Activated CD8-positive, alpha-beta T cell treated with anti-CD3 and anti-CD28 coated beads for 36 hours (primary cell): ENCODE data around the gene MIOX. TPM values are rescaled to one million over a fixed set of nuclear protein-coding genes. Genes with fewer than 3 reads are reported as not detected.

Experiments
- ATAC-seq: fragments of 200-7000 bp; cut with Tn5 transposase; one replicate; pipeline ENCODE4 v1.10.0; 2021; ENCODE audit warnings: mild to moderate bottlenecking, moderate library complexity
- CTCF ChIA-PET: fragments of 350-600 bp; sonication (Branson Sonifier 250); formaldehyde crosslinking; loops from one replicate; lab custom pipeline; 2021; ENCODE audit warnings: antibody characterized with exemption; lab: Charles Lee
- POLR2A ChIA-PET: fragments of 350-600 bp; sonication (Branson Sonifier 250); formaldehyde crosslinking; loops from one replicate; lab custom pipeline; 2021; ENCODE audit warnings: antibody characterized with exemption; lab: Charles Lee
- DNase-seq: peaks from one replicate; pipeline ENCODE4 v3.0.0-alpha.2; 2020
- H3K27ac Mint-ChIP-seq: one replicate; pipeline ENCODE4 v1.8.0; 2021; ENCODE audit warnings: mild to moderate bottlenecking, mixed read lengths
- H3K27me3 Mint-ChIP-seq: one replicate; pipeline ENCODE4 v1.8.0; 2021; ENCODE audit warnings: mixed read lengths
- H3K36me3 Mint-ChIP-seq: one replicate; pipeline ENCODE4 v1.8.0; 2021; ENCODE audit warnings: low read depth, mixed read lengths
- H3K4me1 Mint-ChIP-seq: one replicate; pipeline ENCODE4 v1.8.0; 2021; ENCODE audit warnings: low read depth, mixed read lengths
- H3K4me3 Mint-ChIP-seq: one replicate; pipeline ENCODE4 v1.8.0; 2021; ENCODE audit warnings: mild to moderate bottlenecking, moderate library complexity, mixed read lengths
- H3K9me3 Mint-ChIP-seq: one replicate; pipeline ENCODE4 v1.8.0; 2021; ENCODE audit warnings: mixed read lengths
- intact Hi-C: fragments of 100-400 bp; cut with micrococcal nuclease; formaldehyde crosslinking; loops from one replicate; pipeline ENCODE4 v1.10.0; 2022
- total RNA-seq, 2 experiments: library from RNA; stranded (reverse); gene quantifications; one replicate each; pipeline ENCODE4 v1.2.3, GENCODE V29; 2021
- TF ChIP-seq, protein P1 (sequence below): fragments of 200-600 bp; IDR thresholded peaks from one replicate; pipeline ENCODE4 v1.8.0; 2022; ENCODE audit warnings: antibody characterized with exemption, mild to moderate bottlenecking

MIOX gene
- total RNA-seq, 2 experiments from 2014 or later = 0.29 TPM; not detected in 1

- DNase-seq (no peak), ATAC-seq (no peak)
- no peaks in the 10 kb centered on the region for H3K27me3 Mint-ChIP-seq
- H3K4me1 Mint-ChIP-seq = no peaks in the 10 kb centered on the region
- no peak overlapping the region for H3K27ac Mint-ChIP-seq
- no peak overlapping the region for H3K4me3 Mint-ChIP-seq
- intact Hi-C loops = no loop called here
- H3K36me3 Mint-ChIP-seq = peaks cover 28% of the 10 kb centered on the region
- H3K9me3 Mint-ChIP-seq = no peaks in the 10 kb centered on the region
- ChIA-PET POLR2A (interaction anchor here (1.2 kb wide), 1 partner anchor 11 kb away, joined by 6 read pairs; no protein-coding TSS in a partner anchor), CTCF (interaction anchor here (1.1 kb wide), 1 partner anchor 14 kb away, joined by 3 read pairs; no protein-coding TSS in a partner anchor)
- TF ChIP-seq, protein P1, sequence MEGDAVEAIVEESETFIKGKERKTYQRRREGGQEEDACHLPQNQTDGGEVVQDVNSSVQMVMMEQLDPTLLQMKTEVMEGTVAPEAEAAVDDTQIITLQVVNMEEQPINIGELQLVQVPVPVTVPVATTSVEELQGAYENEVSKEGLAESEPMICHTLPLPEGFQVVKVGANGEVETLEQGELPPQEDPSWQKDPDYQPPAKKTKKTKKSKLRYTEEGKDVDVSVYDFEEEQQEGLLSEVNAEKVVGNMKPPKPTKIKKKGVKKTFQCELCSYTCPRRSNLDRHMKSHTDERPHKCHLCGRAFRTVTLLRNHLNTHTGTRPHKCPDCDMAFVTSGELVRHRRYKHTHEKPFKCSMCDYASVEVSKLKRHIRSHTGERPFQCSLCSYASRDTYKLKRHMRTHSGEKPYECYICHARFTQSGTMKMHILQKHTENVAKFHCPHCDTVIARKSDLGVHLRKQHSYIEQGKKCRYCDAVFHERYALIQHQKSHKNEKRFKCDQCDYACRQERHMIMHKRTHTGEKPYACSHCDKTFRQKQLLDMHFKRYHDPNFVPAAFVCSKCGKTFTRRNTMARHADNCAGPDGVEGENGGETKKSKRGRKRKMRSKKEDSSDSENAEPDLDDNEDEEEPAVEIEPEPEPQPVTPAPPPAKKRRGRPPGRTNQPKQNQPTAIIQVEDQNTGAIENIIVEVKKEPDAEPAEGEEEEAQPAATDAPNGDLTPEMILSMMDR = no peak
Measured at GRCh38 chr22:50459496-50460140, 27.0 kb upstream of the MIOX start.

DNA sequence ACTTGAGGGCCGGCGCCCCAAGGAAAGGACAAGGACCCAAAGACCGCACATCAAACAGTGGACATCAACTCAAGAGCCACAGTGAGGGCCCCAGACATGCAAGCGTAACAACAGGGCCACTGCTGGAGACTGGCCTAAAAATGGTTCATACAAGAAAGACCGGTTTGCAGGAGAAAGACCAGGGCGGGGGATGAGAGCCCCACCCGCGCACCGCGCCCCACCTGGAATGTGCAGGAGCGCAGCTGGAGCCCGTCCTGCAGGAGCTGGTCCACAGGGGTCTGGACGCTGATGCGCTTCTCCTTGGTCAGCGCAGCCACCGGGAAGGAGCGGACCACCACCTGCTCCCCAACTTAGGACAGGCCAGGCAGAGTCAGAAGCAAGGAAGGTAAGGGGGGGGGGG, 25.7 kb upstream of the MIOX start:
- Mint-ChIP-seq H3K27ac (no peak overlapping the region), H3K9me3 (no peaks in the 10 kb centered on the region), H3K4me1 (no peaks in the 10 kb centered on the region), H3K36me3 (peaks cover 29% of the 10 kb centered on the region), H3K27me3 (no peaks in the 10 kb centered on the region), H3K4me3 (no peak overlapping the region)
- ChIA-PET POLR2A (no interaction called here), CTCF (interaction anchor here (0.7 to 0.8 kb wide), 2 partner anchors 37 to 108 kb away, joined by 3 read pairs; no protein-coding TSS in a partner anchor)
- DNase-seq (no peak), ATAC-seq (no peak)
- intact Hi-C loops = no loop called here
- TF ChIP-seq, protein P1 = no peak

GRCh38 chr22:50461536-50461935, 25.1 kb upstream of the MIOX start:
- POLR2A ChIA-PET = no interaction called here
- Mint-ChIP-seq H3K36me3 (peaks cover 30% of the 10 kb centered on the region), H3K4me1 (peaks cover 6% of the 10 kb centered on the region), H3K27ac (no peak overlapping the region), H3K9me3 (no peaks in the 10 kb centered on the region), H3K27me3 (no peaks in the 10 kb centered on the region), H3K4me3 (no peak overlapping the region)
- TF ChIP-seq, protein P1 = no peak
- DNase-seq = no peak
- CTCF ChIA-PET = no interaction called here
- no peak for ATAC-seq
- intact Hi-C loops = no loop called here

DNA sequence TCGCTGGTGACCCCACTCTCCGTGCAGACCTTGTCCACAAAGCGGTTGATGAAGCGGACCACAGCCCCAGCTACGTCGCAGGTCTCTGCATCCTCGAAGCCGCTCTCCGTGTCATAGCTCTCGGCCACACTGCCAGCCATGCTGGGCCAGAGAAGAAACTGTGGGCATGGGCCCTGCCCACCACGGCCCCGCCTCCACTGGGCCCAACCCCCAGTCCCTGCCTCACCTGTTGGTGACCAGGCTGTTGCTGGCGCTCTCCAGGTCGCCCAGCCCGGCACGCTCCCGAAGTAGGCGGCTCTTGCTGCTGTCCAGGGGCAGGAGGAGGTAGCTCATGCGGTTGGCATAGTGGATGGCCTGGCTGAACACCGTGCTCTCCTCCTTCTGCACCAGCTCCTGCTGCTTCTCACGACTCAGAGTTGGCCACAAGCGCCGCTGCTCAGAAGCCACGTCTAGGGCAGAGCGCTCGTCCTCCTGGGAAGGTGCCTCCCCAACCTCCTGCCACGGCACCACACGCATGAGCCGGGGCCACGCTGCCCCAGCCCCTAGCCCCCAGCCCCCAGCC, 24.6 kb upstream of the MIOX start:
- CTCF ChIA-PET = no interaction called here
- intact Hi-C loops = no loop called here
- Mint-ChIP-seq H3K4me3 (no peak overlapping the region), H3K36me3 (peaks cover 31% of the 10 kb centered on the region), H3K4me1 (peaks cover 11% of the 10 kb centered on the region), H3K27ac (no peak overlapping the region), H3K27me3 (no peaks in the 10 kb centered on the region), H3K9me3 (no peaks in the 10 kb centered on the region)
- TF ChIP-seq, protein P1 = no peak
- POLR2A ChIA-PET = no interaction called here
- no peak for ATAC-seq
- DNase-seq = no peak

GRCh38 chr22:50463188-50463900, 23.3 kb upstream of the MIOX start:
- no peak for ATAC-seq
- POLR2A ChIA-PET = no interaction called here
- peaks cover 25% of the 10 kb centered on the region for H3K36me3 Mint-ChIP-seq
- no peaks in the 10 kb centered on the region for H3K9me3 Mint-ChIP-seq
- peaks cover 19% of the 10 kb centered on the region for H3K4me1 Mint-ChIP-seq
- H3K27me3 Mint-ChIP-seq = no peaks in the 10 kb centered on the region
- intact Hi-C loops = no loop called here
- H3K27ac Mint-ChIP-seq = no peak overlapping the region
- H3K4me3 Mint-ChIP-seq = no peak overlapping the region
- TF ChIP-seq, protein P1 = no peak
- no peak for DNase-seq
- CTCF ChIA-PET = no interaction called here
